Hippocampal formation (tissue), 2 donors: ENCODE measurements around the gene SLC24A1.
A peak's percentile ranks its signal among the peaks of the same experiment; 100 is the strongest.

ENCODE experiments used
- DNase-seq, 2 donors: peaks; one replicate each; lab custom pipeline; 2025; lab: John Stamatoyannopoulos, UW

Gene SLC24A1

DNA sequence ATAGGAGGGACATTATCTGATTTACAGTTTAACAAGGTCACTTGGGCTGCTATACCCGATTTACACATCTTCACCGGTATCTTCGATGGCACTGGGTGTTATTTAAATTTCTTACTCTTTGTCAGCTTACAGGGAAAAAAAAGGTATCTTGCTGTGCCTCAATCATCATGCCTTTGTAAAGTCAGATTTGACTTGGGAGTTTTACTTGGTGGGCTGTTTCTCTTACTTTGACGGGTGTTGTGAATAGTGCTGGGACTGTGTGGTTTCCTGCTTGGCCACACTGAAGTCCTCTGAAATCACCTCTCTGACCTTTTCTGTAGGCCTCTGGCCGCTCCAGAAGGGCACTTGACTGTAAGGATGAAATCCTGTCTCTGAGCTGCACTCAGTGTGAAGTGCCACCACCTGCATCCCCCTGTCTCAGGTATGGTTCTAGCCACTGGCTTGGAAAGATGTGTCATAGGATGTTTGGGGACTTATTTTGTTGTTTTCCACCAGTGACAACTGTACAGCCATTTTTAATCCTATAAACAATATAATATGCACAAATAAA, 3.1 kb upstream of the SLC24A1 start:
- DNase-seq, result no peak

DNA sequence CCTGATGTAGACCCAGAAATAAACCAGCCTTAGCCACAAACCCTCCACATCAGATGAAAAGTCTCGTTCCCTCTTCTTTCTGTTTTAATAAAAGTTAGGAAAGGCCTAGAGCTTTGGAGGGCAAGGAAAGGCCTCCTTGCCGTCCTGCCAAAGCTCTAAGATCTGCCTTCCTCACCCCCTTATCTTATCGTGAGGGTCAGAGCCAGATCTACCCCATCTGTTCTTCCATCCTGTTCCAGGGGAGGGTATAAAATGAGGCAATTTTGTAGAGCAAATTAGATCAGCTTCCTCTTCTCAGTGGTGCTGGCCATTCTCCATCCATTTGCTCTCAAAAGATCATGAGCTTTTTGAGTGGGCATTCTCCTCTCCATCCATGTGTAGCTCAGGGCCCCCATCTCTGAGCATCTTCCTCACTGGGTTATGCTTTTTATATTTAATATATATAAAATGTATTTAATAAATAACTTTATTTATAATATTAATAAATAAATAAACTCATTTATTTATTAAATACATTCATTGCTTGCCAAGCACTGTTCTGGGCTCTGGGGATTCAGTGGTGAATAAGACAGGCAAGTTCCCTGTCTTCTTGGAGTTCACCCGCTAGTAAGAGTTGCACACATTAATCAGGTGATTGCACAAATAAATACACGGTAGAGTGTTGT, 2.0 kb upstream of the SLC24A1 start:
- DNase-seq, result no peak

DNA sequence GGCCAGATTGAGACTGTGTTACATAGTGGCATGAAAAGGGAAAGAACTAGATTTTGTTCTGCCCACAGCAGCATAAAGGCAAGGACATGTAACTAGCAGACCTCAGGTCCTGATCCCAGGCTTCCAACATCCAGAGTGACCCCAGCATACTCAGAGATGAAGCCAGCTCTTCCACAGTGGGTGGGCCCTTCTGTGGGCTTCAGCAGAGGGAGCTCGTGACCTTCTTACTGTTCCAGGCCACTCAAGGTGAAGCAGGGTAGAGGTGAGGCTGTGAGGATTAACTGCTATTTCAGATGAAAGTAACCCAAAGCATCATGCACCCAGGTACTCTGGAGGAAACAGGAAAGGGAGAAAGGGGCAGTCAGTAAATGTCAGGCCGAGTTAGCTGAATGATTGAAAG, 905 bp upstream of the SLC24A1 start:
- DNase-seq, result no peak

DNA sequence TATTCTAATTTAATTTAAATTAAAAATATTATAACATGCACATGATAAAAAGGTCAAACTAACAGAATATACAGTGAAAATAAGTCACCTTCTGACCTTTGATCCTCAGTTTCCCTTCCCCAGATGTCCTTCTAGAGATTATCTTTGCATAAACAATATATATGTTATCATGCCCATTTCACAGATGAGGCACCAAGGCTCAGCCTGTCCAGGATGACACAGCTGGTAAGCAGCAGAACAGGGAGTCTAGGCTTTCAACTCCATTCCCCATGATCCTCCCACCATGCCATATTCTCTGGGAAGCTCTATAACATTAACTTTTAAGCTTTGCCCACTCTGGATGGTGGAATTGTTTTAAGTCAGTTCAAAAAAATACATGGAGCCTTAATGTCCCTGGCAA, 1.4 kb downstream of the SLC24A1 start:
- no peak for DNase-seq

DNA sequence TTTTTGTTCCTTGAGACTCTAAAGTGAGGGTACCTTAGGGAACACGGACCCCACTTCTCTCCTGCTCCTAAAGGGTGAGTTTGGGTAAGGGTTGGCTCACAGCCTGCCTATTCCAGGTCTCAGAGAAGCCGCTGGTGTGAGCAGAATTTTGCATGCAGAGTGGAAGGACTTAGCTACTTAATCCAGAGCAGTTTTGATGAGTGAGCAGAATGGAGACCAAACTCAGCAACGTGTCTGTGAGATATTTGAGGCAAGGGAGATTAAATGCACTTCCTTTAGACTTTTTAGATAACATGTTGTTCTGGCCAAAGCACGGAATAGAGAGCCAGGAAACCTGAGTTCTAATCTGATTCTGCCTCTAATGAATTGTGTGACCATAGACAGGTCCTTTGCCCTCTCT, 5.1 kb downstream of the SLC24A1 start:
- no peak for DNase-seq

DNA sequence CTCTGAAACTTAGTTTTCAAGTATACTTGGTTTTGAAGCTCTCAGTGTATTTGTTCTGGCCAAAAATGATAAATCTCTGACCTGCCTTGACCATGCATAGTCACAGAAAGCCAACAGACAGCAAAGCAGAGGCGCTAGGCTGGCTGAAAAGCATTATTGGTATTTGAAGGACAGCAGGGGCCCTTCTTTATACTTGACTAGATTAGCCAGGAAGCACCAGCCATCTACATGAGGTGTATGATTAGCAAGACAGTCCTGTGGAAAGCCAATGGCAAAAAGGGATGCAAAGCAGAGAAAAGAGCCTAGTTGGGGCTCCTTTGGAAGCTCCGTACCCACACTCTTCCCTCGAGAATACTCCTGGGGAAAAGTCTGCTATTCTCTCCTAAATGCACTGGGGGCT, 7.8 kb downstream of the SLC24A1 start:
- no peak for DNase-seq

DNA sequence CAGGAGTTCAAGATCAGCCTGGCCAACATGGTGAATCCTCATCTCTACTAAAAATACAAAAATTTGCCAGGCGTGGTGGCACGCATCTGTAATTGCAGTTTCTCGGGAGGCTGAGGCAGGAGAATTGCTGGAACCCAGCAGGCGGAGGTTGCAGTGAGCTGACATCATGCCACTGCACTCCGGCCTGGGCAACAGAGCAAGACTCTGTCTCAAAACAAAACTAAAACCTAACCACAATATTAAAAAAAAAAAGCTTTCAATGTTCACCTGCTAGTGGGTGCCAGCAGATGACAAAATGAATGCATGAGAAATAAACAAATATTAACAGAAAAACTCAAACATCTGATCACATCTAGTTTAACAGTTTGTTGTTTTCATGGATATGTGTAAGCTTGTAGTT, 9.0 kb downstream of the SLC24A1 start:
- DNase-seq, result no peak

DNA sequence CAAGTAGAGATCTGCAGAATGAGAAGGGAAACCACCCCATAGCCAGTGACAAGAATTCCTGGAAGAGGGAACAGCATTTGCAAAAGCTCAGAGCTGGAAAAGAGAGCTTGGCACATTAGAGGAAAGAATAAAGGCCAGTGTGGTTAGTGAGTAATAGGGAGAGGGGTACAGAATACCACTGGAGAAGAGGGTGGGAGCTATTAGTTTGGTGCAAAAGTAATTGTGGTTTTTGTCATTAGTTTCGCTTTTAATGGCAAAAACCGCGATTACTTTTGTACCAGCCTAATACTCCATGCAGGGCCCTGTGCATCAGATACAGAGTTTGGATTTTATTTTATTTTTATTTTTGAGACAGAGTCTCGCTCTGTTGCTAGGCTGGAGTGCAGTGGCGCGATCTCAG, 9.8 kb downstream of the SLC24A1 start:
- DNase-seq, result no peak

DNA sequence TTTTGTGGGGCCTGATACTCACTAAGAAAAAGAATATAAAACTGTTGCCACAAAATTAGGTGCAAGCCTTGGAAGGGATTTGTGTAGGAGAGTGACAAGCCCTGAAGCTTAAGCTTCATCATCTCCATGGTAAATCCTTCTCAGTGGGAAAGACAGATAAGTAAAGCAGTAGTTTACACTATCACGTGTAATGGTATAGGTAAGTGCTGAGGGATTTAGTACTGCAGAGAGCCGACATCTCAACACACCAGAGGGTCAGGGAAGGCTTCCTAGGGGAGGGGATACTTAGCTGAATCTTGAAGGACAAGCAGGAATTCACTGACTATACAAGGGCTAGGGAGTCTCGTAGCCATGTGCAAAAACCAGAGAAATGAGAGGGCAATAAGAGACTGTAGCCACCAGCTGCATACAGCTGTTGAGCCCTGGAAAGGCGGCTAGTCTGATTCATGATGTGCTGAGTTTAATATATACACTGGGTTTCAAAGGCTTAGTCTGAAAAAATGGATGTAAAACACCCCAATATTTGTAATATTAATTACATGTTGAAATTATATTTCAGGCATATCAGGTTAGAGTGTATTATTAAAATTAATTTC, 11.1 kb downstream of the SLC24A1 start:
- no peak for DNase-seq

DNA sequence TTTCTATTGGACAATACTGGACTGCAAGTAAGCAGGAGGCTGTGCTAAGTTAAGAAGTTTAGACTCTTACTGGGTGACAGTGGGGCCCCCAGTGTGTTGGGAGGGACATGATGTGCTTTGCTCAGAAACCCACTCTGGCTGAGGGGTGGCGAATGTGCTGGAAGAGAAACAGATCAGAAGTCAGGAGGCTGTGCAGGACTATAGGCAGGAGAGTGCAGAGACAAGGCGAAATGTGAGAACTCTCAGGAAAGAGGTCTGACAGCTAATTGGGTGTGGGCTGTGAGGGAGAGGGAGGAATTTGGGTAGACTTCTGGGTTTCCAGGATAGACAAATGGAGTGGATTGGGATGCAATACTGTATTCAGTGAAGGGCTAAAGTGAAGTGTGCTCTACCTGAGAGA, 12.0 kb downstream of the SLC24A1 start:
- DNase-seq, result no peak

DNA sequence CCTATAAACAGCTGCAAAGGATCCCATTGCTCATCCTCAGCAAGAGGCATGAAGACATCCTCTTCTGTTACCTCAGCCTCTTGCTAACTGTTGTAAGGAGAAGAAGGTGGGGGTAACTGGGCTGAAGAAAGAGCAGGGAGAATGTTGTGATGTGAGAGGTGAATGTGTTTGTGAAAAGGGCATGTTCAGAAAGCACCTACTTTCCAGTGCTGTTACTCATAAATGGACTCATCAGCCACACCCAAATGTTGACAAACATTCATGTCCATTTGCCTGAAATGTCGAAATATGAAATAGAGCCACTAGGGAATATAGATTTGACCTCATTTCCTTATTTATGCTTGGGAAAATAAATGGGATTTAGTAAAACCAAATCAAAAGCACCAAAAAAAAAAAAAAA, 12.6 kb downstream of the SLC24A1 start:
- DNase-seq, result no peak

DNA sequence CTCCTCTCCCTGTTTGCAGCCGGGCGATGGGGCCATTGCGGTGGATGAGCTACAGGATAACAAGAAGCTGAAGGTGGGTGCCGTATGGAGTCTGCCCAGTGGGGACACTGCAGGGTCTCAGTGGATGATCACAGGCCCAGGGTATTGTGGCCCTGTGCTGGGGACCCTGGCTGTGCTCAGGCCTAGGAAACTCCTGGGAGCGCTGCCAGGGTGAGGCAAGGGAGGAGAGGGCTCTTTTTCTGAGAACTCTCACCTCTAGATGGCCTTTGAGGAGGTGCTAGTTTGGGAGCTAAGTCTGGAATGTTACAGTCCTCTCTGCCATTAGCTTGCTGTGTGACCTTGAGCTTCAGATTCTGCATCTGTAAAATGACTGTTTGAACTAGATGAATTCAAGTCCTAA, 16.4 kb downstream of the SLC24A1 start:
- no peak for DNase-seq

DNA sequence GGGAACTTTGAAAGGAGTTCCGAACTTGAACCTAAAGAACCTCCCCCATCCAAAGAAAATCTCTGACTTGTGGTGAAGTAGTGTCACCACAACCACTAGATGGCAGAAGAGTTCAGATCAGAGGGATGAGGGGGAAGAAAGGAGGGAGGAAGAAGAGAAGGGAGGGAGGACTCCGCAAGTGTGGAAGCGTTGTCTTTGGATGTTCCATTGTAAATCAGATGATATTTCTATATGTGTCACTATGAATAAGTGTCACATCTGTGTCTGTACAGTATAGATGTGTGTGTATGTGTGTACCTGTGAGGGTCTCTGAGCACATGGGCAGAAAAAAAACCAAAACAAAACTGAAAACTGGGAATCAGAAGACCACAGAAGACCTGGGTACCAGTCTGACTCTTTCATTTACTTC, 16.9 kb downstream of the SLC24A1 start:
- DNase-seq, result peak; percentile 43 to 85

DNA sequence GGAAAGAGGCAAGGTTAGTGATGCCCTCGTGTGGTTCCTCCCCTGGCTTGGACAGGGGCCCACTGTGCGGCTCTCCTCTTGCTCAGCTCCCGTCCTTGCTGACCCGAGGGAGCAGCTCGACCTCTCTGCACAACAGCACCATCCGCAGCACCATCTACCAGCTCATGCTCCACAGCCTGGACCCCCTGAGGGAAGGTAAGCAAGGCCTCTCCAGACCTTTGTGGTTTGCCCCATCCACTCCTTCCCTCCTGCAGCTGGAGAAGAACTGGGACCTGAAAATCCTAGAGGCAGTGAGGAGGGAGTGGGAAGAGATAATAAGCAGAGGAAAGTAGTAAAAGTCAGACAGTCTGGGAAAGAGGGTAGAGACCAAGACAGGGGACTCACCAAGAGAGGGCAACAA, 17.8 kb downstream of the SLC24A1 start:
- no peak for DNase-seq

DNA sequence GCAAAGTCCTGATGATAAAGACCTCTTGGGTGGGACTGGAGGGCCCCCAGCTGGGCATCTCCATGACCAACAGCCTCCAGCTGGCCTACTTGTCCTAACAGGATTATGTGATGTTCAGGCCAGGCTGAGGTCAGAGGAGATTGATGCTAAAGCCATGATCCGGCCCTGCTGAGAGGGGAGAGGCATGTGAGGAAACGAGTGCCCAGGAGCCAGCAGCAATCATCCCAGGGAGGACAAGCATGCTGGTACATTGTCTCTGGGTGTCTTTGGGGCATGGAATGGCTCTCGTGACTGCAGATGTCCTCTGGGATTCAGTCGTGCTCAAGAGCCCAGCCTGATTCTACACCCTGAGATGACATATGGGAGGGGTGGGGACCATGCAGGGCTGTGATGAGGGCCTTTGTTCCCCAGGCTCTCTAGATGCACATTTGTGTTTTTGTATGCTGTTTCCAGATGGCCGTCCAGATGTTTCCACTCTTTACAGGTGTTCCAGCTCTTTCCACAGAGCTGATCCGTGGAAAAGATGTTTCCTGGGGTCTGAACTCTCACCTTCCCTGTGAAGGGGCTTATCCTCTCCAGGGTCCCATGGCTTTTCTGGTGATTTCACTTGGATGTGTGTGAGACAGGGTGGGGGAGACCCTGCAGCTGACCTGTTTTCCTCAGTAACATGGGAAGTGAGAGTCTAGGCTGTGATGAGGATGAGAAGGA, 20.2 kb downstream of the SLC24A1 start:
- DNase-seq, result peak in 1 of 2 donors; percentile 3

DNA sequence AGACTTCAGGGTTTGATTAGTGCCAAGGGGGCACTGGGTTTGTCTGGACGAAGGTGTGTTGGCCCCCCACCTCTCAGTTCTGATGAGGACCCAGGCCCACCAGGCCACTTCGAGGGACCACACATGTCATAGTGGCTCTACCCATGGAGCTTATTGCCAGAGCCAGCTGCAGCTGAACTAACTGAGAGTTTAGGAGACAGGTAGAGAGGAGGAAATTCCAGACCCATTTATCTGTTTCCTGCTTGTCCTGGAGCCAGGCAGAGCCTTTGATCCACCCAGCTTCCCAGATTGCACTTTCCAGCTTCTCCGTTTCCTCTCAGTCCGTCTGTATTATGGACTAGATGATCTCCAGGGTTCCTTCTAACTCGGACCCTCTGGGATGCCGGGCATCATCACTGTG, 20.9 kb downstream of the SLC24A1 start:
- no peak for DNase-seq

DNA sequence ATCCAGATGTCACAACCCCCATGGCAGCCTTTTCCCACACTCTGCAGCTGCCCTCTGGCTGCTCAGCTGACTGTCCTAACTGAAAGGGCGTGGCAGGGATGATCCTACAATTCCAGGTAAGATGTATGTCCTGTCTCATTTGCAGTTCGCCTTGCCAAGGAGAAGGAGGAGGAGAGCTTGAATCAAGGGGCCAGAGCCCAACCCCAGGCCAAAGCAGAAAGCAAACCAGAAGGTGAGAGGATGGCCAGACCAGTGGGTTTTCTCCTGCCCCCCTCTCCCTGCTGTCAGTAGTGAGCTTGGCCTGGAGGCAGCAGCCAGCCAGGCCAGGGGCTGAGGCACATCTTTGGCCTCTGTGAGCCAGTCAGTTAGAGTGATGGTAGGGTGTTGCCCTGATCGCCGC, 22.5 kb downstream of the SLC24A1 start:
- DNase-seq, result no peak

DNA sequence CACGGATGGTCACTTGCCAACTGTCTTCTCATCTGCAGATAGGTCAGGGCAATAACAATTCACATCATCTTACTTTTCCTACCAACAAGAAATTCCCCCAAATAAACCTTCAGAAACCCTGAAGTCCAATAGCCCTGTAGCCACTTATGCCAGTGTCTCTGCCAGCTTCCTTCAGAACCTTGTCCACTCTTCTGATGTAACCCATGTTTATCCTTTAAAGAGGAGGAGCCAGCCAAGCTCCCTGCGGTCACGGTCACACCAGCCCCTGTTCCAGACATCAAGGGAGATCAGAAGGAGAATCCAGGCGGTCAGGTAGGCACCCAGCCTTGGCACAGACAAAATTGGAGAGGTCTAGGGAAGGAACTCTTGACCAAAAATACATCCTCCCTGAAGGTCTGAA, 23.7 kb downstream of the SLC24A1 start:
- no peak for DNase-seq

DNA sequence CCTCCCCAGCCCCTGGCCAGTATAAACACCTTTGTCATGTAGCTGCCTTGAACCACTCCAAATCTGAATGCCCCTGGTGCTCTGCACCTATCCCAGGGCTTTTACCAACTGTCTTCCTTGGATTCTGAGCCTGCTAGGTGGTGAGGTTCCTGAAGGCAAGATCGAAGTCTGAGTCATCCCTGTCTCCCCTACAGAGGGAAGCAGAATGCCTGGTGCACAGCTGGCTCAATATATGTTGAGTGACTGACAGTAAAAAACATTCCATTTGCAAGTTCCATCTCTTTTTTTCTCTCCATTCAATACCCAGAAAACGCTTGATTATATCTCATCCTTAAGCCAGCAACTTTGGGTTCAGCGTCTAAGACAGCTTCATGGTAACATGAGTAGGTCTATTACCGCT, 24.7 kb downstream of the SLC24A1 start:
- DNase-seq, result no peak

DNA sequence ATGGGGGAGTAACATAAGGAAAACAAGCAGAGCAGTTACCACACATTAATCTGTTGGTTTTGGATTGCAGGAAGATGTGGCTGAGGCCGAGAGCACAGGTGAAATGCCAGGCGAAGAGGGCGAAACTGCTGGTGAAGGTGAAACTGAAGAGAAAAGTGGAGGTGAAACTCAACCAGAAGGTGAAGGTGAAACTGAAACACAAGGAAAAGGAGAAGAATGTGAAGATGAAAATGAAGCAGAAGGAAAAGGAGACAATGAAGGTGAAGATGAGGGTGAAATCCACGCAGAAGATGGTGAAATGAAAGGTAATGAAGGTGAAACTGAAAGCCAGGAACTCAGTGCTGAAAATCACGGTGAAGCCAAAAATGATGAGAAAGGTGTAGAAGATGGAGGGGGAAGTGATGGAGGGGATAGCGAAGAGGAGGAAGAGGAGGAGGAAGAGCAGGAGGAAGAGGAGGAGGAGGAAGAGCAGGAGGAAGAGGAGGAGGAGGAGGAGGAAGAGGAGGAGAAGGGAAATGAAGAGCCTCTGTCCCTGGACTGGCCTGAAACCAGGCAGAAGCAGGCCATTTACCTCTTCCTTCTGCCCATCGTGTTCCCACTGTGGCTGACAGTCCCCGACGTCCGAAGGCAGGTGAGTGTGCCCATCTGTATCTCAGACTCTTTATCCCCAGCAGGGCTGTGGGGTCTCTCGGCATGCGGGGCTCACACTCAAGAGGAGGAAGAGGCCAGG, 28.7 kb downstream of the SLC24A1 start:
- DNase-seq, result no peak

DNA sequence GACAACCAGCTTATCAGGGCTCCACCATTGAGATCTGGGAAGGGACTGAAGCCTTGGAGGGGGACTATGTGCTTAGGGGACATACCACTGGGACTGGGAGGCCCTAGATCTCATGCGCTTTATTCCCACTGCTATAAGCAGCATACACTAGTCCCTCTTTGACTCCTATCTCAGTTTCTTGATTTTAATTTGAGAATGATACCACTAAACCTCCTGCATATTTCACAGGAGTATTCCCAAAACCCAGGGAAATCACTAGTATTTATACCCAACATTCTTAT, 29.2 kb downstream of the SLC24A1 start:
- no peak for DNase-seq

DNA sequence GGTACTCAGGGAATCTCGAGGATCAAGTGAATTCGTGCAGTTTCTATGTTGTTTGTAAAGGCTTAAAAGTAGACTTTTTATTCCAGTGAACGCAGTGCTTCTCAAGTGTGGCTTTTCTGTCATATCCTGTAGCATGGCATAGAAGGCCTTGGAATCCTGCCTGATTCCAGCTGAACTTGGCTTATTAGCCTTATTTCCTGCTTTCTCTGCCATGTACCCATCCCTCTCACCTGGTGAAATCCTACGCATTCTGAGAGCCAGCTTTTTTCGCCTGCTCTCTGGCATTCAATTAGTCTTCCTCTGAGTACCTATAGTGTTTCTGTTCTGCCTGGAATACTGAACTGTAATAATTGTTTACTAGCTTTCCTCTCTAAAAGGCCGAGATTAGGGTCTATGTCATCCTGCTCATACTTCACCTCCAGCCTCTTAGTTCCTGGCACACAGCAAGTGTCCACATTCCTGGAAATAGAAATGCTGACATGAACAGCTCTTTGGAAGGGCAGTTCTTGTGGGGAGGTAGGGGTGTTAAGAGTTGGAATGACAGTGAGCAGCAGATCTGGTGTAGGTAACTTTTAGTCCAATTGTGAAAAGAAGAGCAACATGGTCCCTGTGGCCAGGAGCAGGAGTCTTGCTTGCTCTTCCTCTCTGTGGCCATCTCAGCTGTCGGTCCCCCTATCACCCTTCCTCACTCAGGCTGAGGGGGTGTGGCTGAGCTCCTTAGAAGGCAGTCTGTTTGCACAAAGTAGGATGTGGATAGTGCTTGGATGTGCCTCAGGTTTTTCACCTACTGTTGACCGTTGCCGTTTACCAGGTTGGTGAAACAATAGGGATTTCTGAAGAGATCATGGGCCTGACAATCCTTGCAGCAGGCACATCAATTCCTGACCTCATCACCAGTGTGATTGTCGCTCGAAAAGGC, 30.4 kb downstream of the SLC24A1 start:
- peak in 1 of 2 donors; percentile 3 for DNase-seq
